Fibroblast of lung (primary cell): Measurements from ENCODE around the gene RPGRIP1. TPM values are rescaled to one million over a fixed set of nuclear protein-coding genes. Genes with fewer than 3 reads are reported as not detected.
"Not testable (repeated sequence)": the region's sequence is repeated elsewhere in the genome, so short reads cannot be mapped to it uniquely, and the experiment has no call there.

ENCODE experiments used
- DNase-seq, 2 donors: peaks; one replicate each; pipeline versions ENCODE4 v3.0.0 to v3.0.0-alpha.2; 2010; ENCODE audit warnings: low read depth in 2 of 2
- H2AFZ ChIP-seq: 2 replicates; pipeline ENCODE4 v1.5.1; 2012; ENCODE audit warnings: low read length, control low read depth, inconsistent platforms
- H3K27ac ChIP-seq: 2 replicates; pipeline ENCODE4 v1.5.1; 2011; ENCODE audit warnings: low read length, control low read depth; ENCODE audit not compliant: insufficient read depth
- H3K27me3 ChIP-seq: 2 replicates; pipeline ENCODE4 v1.5.1; 2011; ENCODE audit warnings: mild to moderate bottlenecking, low read length; ENCODE audit not compliant: control insufficient read depth, insufficient read depth
- H3K36me3 ChIP-seq: 2 replicates; pipeline ENCODE4 v1.5.1; 2011; ENCODE audit warnings: low read length; ENCODE audit not compliant: control insufficient read depth, insufficient read depth
- H3K4me1 ChIP-seq: 2 replicates; pipeline ENCODE4 v1.5.1; 2011; ENCODE audit warnings: low read length; ENCODE audit not compliant: control insufficient read depth, insufficient read depth; ENCODE audit errors: extremely low read depth
- H3K4me2 ChIP-seq: 2 replicates; pipeline ENCODE4 v1.5.1; 2011; ENCODE audit warnings: low read length, control low read depth; ENCODE audit not compliant: insufficient read depth; ENCODE audit errors: extremely low read depth
- H3K4me3 ChIP-seq, 4 experiments: fragments of 200-600 bp in 1 of 4; sonication (generic) in 1 of 4; replicated peaks in 1 of 4; 2 replicates each; pipeline ENCODE4 v1.5.1; 2011 to 2016; ENCODE audit warnings: low read length in 4 of 4, low read depth in 3 of 4, mild to moderate bottlenecking in 3 of 4, control low read depth in 2 of 4, inconsistent platforms in 1 of 4, mixed read lengths in 1 of 4; ENCODE audit not compliant: insufficient read depth in 1 of 4; ENCODE audit errors: control extremely low read depth in 1 of 4
- H3K79me2 ChIP-seq: 2 replicates; pipeline ENCODE4 v1.5.1; 2012; ENCODE audit warnings: mild to moderate bottlenecking, low read length, inconsistent platforms; ENCODE audit not compliant: control insufficient read depth, insufficient read depth
- H3K9ac ChIP-seq: 2 replicates; pipeline ENCODE4 v1.5.1; 2011; ENCODE audit warnings: mild to moderate bottlenecking, low read length, control low read depth; ENCODE audit not compliant: insufficient read depth
- H3K9me3 ChIP-seq: 2 replicates; pipeline ENCODE4 v1.5.1; 2012; ENCODE audit warnings: low read depth, low read length; ENCODE audit not compliant: control insufficient read depth, insufficient read depth
- H4K20me1 ChIP-seq: 2 replicates; pipeline ENCODE4 v1.5.1; 2011; ENCODE audit warnings: low read length; ENCODE audit not compliant: control insufficient read depth, insufficient read depth; ENCODE audit errors: extremely low read depth
- EZH2 ChIP-seq: IDR thresholded peaks from 2 replicates; pipeline ENCODE4 v1.5.1; 2012; ENCODE audit warnings: low read length, control low read depth, mild to moderate bottlenecking; ENCODE audit errors: missing control alignments
- polyA plus RNA-seq, 2 donors: library from polyadenylated mRNA; depleted of rRNA in 1 of 2; stranded (reverse) in 1 of 2; unstranded in 1 of 2; fragments of >200 nt; gene quantifications; 2 replicates each; pipeline ENCODE4 v1.2.1, GENCODE V29; 2011 to 2012; ENCODE audit warnings: missing spikeins in 1 of 2
- total RNA-seq: library from RNA; depleted of rRNA; stranded (reverse); fragments of >200 nt; gene quantifications from 2 replicates; pipeline ENCODE4 v1.2.1, GENCODE V29; 2014
- TF ChIP-seq, protein P1 (sequence below), 2 donors: IDR thresholded peaks in 1 of 2; conservative IDR thresholded peaks in 1 of 2; 1 replicate in 1 of 2; 2 replicates in 1 of 2; pipeline ENCODE4 v1.5.1; 2011 to 2012; ENCODE audit warnings: low read length in 2 of 2, control low read depth in 1 of 2, inconsistent platforms in 1 of 2, low read depth in 1 of 2, mild to moderate bottlenecking in 1 of 2

The RPGRIP1 gene
- total and polyA plus RNA-seq, 2 donors (not counting 1 experiment from before 2014, with no cell fraction given) = under 0.01 to 0.32 TPM

DNA sequence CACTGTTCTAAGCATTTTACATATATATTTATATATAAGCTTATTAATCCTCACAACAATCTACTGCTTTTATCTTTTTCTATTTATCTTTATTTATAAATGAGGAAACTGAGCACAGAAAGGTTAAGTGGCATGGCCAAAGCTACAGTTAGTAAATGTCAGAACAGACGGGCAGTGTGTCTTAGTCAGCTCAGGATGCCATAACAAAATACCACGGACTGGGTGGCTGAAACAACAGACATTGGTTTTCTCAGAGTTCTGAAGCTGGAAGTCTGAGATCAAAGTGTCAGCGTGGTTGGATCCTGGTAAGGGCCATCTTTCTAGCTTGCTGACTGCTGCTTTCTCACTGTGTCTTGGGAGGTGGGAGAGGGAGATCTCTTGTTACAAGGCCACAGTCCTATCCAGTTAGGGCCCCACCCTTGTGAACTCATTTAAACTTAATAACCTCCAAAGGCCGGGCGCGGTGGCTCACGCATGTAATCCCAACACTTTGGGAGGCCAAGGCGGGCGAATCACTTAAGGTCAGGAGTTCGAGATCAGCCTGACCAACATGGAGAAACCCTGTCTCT lies 19.8 kb downstream of the RPGRIP1 start:
- Histone ChIP-seq H3K4me2 (no peak overlapping the region), H2AFZ (no peak overlapping the region), H3K27ac (no peak overlapping the region), H3K4me3 (no peak overlapping the region), H3K9ac (no peak overlapping the region), H4K20me1 (no peaks in the 10 kb centered on the region), H3K9me3 (no peaks in the 10 kb centered on the region), H3K36me3 (no peaks in the 10 kb centered on the region), H3K79me2 (no peaks in the 10 kb centered on the region), H3K4me1 (no peaks in the 10 kb centered on the region), H3K27me3 (peaks cover 7% of the 10 kb centered on the region)
- DNase-seq = no peak
- TF ChIP-seq EZH2 = no peak
- TF ChIP-seq, protein P1, sequence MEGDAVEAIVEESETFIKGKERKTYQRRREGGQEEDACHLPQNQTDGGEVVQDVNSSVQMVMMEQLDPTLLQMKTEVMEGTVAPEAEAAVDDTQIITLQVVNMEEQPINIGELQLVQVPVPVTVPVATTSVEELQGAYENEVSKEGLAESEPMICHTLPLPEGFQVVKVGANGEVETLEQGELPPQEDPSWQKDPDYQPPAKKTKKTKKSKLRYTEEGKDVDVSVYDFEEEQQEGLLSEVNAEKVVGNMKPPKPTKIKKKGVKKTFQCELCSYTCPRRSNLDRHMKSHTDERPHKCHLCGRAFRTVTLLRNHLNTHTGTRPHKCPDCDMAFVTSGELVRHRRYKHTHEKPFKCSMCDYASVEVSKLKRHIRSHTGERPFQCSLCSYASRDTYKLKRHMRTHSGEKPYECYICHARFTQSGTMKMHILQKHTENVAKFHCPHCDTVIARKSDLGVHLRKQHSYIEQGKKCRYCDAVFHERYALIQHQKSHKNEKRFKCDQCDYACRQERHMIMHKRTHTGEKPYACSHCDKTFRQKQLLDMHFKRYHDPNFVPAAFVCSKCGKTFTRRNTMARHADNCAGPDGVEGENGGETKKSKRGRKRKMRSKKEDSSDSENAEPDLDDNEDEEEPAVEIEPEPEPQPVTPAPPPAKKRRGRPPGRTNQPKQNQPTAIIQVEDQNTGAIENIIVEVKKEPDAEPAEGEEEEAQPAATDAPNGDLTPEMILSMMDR (conservative IDR thresholded peaks at IDR 0.05 in 1 of 2, IDR thresholded peaks at IDR 0.05 in 1 of 2; ENCODE audit: low read depth in 1 of 2, low read length in 2 of 2) = no peak

DNA sequence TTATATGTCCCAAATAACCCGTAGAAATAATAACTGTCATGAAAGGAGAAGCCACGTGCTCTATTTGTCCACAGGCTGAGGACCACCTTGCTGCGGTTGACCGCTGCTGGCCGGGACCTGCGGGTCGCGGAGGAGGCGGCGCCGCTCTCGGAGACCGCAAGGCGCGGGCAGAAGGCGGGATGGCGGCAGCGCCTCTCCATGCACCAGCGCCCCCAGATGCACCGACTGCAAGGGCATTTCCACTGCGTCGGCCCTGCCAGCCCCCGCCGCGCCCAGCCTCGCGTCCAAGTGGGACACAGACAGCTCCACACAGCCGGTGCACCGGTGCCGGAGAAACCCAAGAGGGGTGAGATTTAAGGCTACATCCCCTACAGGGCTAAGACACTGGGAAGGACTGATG lies 21.0 kb downstream of the RPGRIP1 start:
- peak overlapping the region; percentile 23 for H2AFZ ChIP-seq
- TF ChIP-seq EZH2 = no peak
- TF ChIP-seq, protein P1 (conservative IDR thresholded peaks at IDR 0.05 in 1 of 2, IDR thresholded peaks at IDR 0.05 in 1 of 2; ENCODE audit: low read depth in 1 of 2, low read length in 2 of 2) = no peak
- DNase-seq = peak in 1 of 2 donors; percentile 11
- H3K36me3 ChIP-seq = no peaks in the 10 kb centered on the region
- H3K79me2 ChIP-seq = no peaks in the 10 kb centered on the region
- H3K4me2 ChIP-seq = peak overlapping the region; percentile 64
- no peaks in the 10 kb centered on the region for H3K9me3 ChIP-seq
- H3K27me3 ChIP-seq = peaks cover 7% of the 10 kb centered on the region
- no peaks in the 10 kb centered on the region for H4K20me1 ChIP-seq
- no peaks in the 10 kb centered on the region for H3K4me1 ChIP-seq
- H3K27ac ChIP-seq = no peak overlapping the region
- peak overlapping the region in 1 of 4 experiments; percentile 26 for H3K4me3 ChIP-seq
- H3K9ac ChIP-seq = no peak overlapping the region

DNA sequence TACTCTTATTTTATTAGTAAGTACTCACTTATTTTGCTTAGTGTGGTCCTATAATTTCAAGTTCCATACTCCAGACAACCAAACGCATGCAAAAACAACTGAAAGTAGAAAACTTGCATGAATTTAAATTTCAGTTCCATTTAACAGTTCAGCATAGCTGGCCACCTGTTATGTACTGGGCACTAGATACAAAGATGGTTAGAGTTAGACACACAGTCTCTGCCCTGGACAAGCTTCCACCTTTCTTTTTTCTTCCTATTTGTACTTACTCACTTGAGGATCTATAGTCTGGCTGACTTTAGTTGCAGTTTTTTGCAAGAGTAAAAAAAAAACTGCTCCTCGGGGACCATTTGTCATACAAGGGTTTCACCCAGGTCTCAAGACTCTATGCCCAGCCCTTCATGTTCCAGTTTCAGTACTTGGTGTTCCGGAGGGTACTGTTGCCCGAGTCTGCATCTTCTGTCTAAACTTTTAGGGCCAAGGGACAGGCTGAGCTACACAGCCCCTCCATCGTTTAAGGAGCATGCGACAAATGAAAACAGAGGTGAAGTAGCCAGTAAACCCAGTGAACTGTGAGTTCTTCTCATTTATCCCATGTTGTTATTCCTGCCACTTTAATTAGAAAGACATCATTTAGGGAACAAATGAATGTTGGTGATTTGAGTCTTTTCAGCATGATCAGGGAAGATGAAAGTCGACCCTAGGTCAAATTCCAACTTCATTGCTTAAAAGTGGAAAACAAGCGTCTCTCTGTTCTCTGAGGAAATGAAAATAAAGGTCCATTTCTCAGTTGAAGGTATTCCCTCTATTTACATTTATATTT lies 22.3 kb downstream of the RPGRIP1 start:
- Histone ChIP-seq H2AFZ (no peak overlapping the region), H3K4me2 (no peak overlapping the region)
- DNase-seq = no peak

DNA sequence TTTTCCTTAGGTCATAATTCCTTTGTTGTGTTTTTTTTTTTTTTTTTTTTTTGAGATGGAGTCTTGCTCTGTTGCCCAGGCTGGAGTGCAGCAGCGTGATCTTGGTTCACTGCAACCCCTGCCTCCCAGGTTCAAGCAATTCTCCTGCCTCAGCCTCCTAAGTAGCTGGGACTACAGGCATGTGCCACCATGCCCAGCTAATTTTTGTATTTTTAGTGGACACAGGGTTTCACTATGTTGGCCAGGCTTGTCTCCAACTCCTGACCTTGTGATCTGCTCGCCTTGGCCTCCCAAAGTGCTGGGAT lies 22.9 kb downstream of the RPGRIP1 start:
- H3K27me3 ChIP-seq, H3K27ac ChIP-seq, H3K4me1 ChIP-seq, H3K4me3 ChIP-seq, H3K4me2 ChIP-seq, H3K9ac ChIP-seq, H3K36me3 ChIP-seq, H3K79me2 ChIP-seq, DNase-seq, H2AFZ ChIP-seq, H4K20me1 ChIP-seq, H3K9me3 ChIP-seq: not testable (repeated sequence)

More for the DNA sequence above, 22.3 kb downstream of the RPGRIP1 start:
- no peaks in the 10 kb centered on the region for H3K4me1 ChIP-seq
- H3K36me3 ChIP-seq = no peaks in the 10 kb centered on the region
- H3K9ac ChIP-seq = no peak overlapping the region
- TF ChIP-seq, protein P1 (conservative IDR thresholded peaks at IDR 0.05 in 1 of 2, IDR thresholded peaks at IDR 0.05 in 1 of 2; ENCODE audit: low read depth in 1 of 2, low read length in 2 of 2) = no peak
- no peak for TF ChIP-seq EZH2
- no peaks in the 10 kb centered on the region for H3K9me3 ChIP-seq
- H3K4me3 ChIP-seq = no peak overlapping the region
- H3K79me2 ChIP-seq = no peaks in the 10 kb centered on the region
- H4K20me1 ChIP-seq = no peaks in the 10 kb centered on the region
- peaks cover 7% of the 10 kb centered on the region for H3K27me3 ChIP-seq
- H3K27ac ChIP-seq = no peak overlapping the region
